Measurements from ENCODE around the gene POMC.
"Not testable (repeated sequence)": the region's sequence is repeated elsewhere in the genome, so short reads cannot be mapped to it uniquely, and the experiment has no call there.

Gene POMC

DNA sequence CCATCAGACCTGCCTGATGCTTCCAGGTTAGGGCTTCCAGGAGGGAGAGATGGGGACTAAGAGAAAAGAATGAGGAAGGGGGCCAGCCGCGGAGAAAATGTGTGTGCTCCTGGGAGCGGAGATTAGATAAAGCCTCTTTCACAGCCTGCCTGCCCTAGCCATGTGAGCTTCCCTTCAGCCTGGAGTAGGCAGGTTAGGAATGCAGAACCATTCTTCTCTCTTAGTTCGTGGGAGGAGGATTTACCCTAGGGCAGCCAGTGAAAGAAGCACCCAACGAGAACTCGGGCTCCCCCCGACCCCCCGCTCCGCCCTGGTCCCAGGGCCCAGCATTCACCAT, 36.1 kb downstream of the POMC start:
- DNase-seq (ENCODE audit: low spot score): no peak

DNA sequence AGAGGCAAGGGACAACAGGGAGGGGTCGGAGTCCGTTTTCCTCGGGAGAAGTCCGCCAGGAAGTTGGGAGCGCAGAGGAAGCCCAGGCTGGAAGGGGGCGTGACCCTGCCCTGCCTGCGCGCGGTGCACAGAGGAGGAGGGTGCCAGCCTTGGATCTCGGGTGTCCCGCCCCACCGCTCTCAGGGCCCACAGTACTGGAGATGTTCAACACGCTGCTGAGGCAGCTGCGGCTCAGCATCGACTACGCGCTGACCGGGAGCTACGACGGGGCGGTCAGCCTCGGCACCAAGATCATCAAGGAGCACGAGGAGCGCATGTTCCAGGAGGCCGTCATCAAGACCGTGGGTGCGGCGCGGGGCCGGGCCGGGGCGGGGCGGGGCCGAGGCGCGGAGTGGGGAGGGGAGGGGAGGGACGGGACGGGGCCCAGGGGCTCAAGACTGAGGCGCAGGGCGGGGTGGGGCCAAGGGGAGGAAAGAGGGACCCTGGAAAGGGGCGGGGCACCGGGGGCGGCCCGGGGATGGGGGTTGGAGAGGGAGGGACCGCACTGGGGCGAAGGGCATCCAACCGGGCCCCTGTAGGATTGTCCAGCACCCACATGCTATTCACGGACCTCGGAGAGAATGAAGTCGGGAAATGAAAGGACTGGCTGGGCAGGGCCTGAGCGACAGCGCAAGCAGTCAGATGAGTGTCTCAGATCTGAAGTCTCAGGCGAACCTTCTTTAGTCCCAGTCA, 36.6 kb downstream of the POMC start:
- DNase-seq (ENCODE audit: low spot score): no peak

DNA sequence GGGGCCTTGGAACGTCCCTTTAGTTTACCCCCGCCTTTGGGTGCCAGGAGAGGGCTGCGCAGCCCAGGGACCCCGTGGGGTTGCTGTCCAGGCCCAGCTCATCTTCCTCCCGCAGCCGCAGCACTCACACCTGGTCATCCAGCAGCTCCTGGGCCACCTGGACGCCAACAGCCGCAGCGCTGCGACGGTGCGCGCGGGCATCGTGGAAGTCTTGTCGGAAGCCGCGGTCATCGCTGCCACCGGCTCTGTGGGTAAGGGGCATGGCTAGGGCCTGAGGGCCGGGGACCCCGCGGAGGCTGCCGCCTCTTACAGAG, 37.2 kb downstream of the POMC start:
- DNase-seq (ENCODE audit: low spot score): no peak

DNA sequence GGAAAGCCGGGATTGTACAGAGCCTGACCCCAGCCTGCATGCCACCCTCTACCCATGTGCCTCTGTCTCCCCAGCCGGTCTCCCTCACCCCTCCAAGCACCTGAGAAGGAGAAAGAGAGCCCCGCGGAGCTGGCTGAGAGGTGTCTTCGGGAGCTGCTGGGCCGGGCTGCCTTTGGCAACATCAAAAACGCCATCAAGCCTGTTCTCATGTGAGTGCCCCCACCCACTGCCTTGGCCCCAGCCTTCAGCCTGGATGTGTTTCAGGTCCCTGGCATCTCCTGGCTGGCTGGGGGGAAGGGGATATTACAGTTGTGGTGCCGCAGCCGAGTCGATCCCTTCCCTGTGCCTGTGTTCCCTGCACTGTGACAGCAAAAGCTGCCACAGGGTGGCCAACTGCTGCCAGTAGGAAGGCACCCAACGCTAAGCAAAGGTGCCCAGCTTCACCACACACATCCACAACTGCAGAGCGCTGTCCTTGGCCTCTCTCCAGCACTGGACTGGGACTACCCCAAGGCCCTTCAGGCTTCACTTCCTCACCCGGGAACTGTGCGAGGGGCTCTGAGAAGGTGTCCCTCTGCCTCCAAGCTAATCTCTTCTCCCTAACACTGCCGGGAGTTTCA, 38.4 kb downstream of the POMC start:
- no peak for DNase-seq (ENCODE audit: low spot score)

DNA sequence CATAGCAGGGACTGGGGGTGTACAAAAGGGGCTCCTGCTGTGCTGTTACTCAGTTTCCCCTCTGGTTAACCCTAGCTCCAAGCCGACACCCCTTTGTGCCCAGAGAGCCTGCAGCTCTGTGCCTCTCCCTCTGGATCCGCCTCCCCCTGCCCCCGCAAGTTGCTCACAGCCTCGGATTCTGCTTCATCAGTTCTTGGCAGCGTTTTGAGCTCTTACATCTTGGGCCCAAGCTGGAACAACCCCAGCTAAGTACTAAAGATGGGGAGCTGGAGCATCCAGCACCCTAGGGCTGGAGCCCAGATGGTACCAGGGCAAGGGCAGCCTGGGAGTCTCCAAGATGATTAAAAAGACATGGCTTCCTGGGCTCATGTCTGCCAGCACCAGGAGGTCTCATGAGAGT, 40.7 kb downstream of the POMC start:
- no peak for DNase-seq (ENCODE audit: low spot score)

DNA sequence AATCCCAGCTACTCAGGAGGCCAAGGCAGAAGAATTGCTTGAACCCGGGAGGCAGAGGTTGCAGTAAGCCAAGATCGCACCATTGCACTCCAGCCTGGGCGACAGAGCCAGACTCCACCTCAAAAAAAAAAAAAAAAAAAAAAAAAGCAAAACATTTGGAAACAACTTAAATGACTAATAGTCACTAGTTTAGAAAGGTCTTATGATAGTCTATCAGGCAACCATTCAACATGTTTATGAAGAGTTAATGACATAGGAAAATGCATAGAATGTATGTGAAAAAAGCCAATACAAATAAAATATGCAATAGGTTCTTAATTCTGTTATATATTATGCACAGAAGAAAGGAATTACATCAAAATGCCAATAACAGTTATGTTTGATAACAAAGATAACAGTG, 41.3 kb downstream of the POMC start:
- not testable (repeated sequence) for DNase-seq (ENCODE audit: low spot score)

DNA sequence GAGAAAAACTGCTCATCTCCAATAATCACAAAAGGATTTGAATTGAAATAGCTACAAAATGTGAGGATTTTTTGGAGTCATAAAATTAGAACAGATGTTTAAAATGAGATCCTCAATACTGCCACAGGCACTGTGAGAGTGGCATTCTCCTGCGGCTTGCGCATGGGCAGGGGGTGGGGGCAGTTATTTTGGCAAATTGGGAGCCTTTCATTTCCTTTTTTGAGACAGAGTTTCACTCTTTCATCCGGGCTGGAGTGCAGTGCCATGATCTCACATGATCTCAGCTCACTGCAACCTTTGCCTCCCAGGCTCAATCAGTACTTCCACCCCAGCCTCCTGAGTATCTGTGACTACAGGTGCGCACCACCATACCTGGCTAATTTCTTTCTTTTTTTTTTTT, 42.4 kb downstream of the POMC start:
- no peak for DNase-seq (ENCODE audit: low spot score)

DNA sequence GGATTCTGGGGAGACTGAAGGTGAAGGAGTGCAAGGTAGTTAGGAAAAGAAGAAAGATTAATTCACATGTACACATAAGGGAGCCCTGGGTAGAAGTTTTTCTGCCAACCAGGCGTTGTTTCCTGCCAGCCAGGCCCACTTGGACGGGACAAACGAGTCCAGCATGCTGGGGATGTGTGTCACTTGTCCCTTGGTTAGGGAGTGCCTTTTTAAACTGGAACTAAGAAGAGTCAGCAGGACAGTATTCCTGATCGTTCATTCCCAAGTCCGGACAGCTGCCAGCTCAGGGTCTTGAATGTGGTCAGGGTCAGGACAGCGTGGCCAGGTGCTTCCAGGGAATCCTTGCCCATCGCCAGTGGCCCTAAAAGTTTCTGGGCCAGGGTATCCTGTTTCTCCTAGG, 43.2 kb downstream of the POMC start:
- DNase-seq (ENCODE audit: low spot score): no peak

DNA sequence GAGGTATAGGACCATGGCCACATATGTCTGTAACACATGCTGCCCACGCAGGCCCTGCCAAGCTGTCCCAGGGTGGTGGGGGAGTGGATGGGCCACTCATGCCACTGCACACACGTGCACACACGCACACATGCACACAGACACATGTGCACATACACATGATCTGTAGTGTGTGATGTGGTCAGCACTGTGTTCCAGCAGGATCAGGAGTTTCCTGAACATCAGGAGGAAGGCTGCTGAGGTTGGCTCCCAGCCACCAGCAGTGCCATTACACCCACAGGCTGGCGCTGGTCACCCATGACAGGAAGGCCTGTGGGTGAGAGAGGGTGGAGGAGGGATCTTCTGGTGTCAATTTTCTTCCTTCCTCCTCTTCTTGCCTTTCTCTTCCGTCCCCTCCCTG, 44.7 kb downstream of the POMC start:
- no peak for DNase-seq (ENCODE audit: low spot score)

DNA sequence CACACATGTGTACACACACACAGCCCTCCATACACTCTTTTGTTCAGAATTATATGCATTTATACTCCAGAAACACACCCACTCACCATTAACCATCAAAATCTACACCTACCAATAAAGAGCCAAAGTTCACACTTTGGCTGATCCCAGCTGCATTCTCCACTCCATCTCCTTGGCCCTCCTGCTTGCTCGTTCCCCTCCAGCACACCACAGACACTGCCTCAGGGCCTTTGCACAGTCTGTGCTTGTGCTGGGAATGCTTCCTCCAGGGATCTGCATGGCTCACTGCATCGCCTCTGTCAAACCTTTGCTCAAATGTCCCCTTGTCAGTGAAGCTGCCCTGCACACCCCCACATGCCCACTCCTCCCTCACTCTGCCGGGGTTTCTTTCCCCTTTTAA, 46.0 kb downstream of the POMC start:
- DNase-seq (ENCODE audit: low spot score): no peak

DNA sequence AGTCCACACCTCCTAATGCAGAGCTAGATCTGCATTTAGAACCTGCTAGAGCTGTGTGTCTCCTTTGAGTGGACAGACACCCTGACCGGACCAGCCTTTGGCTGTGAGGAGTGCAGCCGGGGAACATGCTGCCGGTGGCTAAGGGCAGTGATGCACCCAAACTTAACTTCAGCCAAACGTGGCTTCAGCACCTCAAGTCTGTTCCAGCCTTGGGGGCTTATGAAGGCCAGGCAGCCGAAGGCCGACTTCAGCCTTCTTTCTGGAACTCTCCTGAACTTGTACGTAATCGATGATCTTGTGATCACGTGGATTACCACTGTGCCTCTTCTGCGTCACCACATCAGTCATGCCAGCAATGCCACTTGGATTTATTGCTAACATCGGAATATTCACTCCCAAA, 49.1 kb downstream of the POMC start:
- DNase-seq (ENCODE audit: low spot score): no peak

DNA sequence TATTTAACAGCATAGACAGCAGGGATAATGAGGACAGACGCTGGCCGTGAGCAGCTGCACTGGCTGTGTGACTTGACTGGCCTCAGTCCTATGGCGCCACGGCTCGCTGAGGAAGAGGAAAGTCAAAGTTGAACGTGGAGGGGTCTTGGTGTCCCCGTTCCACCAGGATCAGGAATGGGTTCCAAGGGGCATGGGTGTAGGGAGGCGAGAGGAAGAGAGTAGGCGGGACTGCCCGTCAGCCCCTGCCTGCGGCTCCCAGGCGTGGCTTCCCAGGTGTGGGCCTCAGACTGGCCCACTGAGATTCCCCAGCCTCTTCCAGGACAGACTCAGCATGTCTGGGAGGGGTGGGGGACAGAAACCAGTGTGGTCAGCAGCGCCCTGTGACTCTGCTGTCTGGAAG, 51.4 kb downstream of the POMC start:
- DNase-seq (ENCODE audit: low spot score): no peak

DNA sequence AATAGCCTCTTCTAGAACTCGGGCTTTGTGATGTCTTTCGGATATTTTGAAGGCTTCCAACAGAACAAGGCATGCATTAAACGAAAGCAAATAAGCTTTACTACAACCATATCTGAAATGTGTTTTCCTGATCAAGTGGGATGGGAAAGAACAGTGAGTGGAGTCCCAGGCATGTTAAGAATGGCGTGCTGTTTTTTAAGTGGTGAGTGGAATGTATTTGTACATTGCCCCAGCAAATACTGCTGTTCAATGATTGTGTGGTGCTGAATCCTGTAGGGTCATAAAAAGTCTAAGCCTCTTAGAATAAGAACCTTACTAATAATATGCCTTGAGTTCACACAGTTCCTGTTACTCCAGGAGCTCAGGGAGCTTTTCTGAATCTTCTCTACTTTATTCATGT, 52.5 kb downstream of the POMC start:
- no peak for DNase-seq (ENCODE audit: low spot score)

DNA sequence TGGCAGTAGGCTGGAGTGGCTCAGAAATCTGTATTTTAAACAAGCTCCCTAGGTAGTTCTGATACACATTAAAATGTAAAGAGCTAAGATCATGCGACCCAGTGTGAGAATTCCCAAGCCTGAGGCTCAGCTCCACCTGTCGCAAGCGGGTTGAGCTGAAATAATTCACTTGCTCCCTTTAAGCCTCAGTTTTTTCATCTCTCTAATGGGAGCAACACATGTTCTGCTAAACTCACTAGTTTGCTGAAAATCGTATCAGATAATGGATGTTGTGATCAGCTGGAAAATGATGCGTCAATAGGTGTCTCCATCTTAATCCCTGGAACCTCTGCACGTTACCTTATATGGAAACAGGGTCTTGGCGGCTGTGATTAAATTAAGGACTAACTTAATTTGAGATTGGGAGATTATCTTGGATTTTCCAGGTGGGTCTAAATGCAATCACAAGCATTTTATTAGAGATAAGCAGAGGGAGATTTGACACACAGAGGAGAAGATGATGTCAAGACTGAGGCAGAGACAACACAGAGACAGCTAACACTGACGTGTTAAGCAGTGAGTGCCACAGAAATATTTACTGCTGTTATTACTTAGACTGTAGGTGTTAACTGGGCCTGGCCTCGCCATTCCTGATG, 53.0 kb downstream of the POMC start:
- no peak for DNase-seq (ENCODE audit: low spot score)

DNA sequence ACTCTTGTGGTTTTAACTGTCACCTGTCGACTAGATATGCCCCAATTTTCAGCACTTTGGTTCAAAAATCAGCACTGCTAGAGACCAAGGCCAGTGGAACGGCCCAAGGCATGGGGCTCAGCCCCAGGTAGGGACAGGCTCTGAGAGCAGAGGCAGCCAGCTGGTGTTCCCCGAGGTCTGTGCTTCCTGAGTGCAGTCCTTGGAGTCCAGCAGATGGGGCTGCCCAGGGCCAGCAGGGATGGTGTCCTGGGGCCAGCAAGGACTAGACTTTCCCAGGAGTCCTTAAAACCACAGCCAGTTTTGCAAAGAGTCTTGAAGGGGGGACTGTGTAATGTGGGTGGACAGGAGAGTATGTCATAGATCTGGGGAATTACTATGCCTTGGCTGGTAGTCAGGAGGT, 56.3 kb downstream of the POMC start:
- DNase-seq (ENCODE audit: low spot score): no peak

Measured in activated CD4-positive, alpha-beta T cell treated with anti-CD3 and anti-CD28 coated beads, Interleukin-2, Interleukin-4, amounts not matched to agents 100 ng/mL and 50 ng/mL, durations not matched to agents 16 hours and 8 hours (primary cell).